Upper lobe of left lung (tissue), 4 donors: ENCODE measurements around the gene LRRC18.

ENCODE experiments used
- CTCF ChIP-seq, 6 experiments: fragments of 450-650 bp in 4 of 6; fragments of 200-600 bp in 2 of 6; sonication (generic) in 2 of 6; IDR thresholded peaks; one replicate each; pipeline ENCODE4 v1.5.1; 2016 to 2019; ENCODE audit warnings: antibody characterized with exemption in 6 of 6
- POLR2A ChIP-seq, 4 donors: fragments of 450-650 bp; IDR thresholded peaks; one replicate each; pipeline ENCODE4 v1.5.1; 2016 to 2017; ENCODE audit warnings: antibody characterized with exemption in 4 of 4, mild to moderate bottlenecking in 2 of 4
- POLR2AphosphoS5 ChIP-seq, 2 donors: sonication (generic); formaldehyde crosslinking; IDR thresholded peaks; one replicate each; pipeline ENCODE4 v1.5.1; 2017; ENCODE audit warnings: antibody characterized with exemption in 2 of 2

GRCh38 chr10:48944171-48944570 is 4.5 kb upstream of the LRRC18 start:
- TF ChIP-seq CTCF (IDR thresholded peaks at IDR 0.05) (no peak), POLR2A (IDR thresholded peaks at IDR 0.05) (no peak), POLR2AphosphoS5 (IDR thresholded peaks at IDR 0.05) (no peak)
